Hepatocyte (in vitro differentiated cells): Measurements from ENCODE around the gene PLCH2.

Experiments used
- CTCF ChIP-seq: fragments of 200-600 bp; sonication (generic); IDR thresholded peaks from 2 replicates; pipeline ENCODE4 v1.5.1; 2016; ENCODE audit warnings: antibody characterized with exemption, mild to moderate bottlenecking; ENCODE audit not compliant: poor library complexity
- EZH2 ChIP-seq: fragments of 200-600 bp; sonication (generic); IDR thresholded peaks from 2 replicates; pipeline ENCODE4 v1.6.1; 2016; ENCODE audit warnings: antibody characterized with exemption, mild to moderate bottlenecking, borderline replicate concordance
- EZH2phosphoT487 ChIP-seq: fragments of 200-600 bp; sonication (generic); IDR thresholded peaks from one replicate; pipeline ENCODE4 v1.6.1; 2018; ENCODE audit warnings: antibody characterized with exemption, mild to moderate bottlenecking, low read depth, moderate library complexity; ENCODE audit not compliant: unreplicated experiment, severe bottlenecking

- TF ChIP-seq EZH2 (no peak), CTCF (no peak), EZH2phosphoT487 (no peak)
These were observed 2.9 kb upstream of the PLCH2 start for GRCh38 chr1:2473198-2473597.
